HEK293 (cell line): ENCODE results near the gene IL4I1.

Experiments
- CTCF ChIA-PET: fragments of 350-600 bp; formaldehyde crosslinking; extraction: SDS; loops from one replicate; lab custom pipeline; 2021; ENCODE audit warnings: antibody characterized with exemption; lab: Yijun Ruan, JAX
- POLR2A ChIA-PET: fragments of 300-600 bp; formaldehyde crosslinking; extraction: SDS; loops from one replicate; lab custom pipeline; 2020; ENCODE audit warnings: antibody characterized with exemption, inconsistent platforms; lab: Yijun Ruan, JAX
- H3K27ac ChIP-seq: fragments of 200-500 bp; sonication (Bioruptor generic); 2 replicates; pipeline ENCODE4 v1.5.1; 2014; ENCODE audit warnings: low read depth, low read length, control low read depth, inconsistent platforms; ENCODE audit errors: extremely low read depth
- H3K36me3 ChIP-seq, 2 experiments: fragments of 200-500 bp in 1 of 2; sonication (Bioruptor generic) in 1 of 2; 1 replicate in 1 of 2; 2 replicates in 1 of 2; pipeline ENCODE4 v1.5.1; 2014 to 2017; ENCODE audit warnings: inconsistent platforms in 2 of 2, low read length in 2 of 2; ENCODE audit not compliant: control insufficient read depth in 2 of 2, insufficient read depth in 1 of 2
- H3K4me1 ChIP-seq: fragments of 200-500 bp; sonication (Bioruptor generic); 2 replicates; pipeline ENCODE4 v1.5.1; 2014; ENCODE audit warnings: mild to moderate bottlenecking, low read length, inconsistent platforms; ENCODE audit not compliant: control insufficient read depth, insufficient read depth
- H3K4me3 ChIP-seq: 2 replicates; pipeline ENCODE4 v1.5.1; 2011; ENCODE audit warnings: low read depth, mild to moderate bottlenecking, control low read depth, low read length, moderate library complexity
- H3K9me3 ChIP-seq: fragments of 200-500 bp; sonication (Bioruptor generic); 2 replicates; pipeline ENCODE4 v1.5.1; 2014; ENCODE audit warnings: low read depth, low read length, inconsistent platforms; ENCODE audit not compliant: control insufficient read depth, insufficient read depth
- KLF16 ChIP-seq: fragments of 450-650 bp; formaldehyde crosslinking; IDR thresholded peaks from 2 replicates; pipeline ENCODE4 v1.5.1; 2017; ENCODE audit warnings: missing biosample characterization, missing genetic modification characterization
- KLF9 ChIP-seq: fragments of 450-650 bp; formaldehyde crosslinking; IDR thresholded peaks from 2 replicates; pipeline ENCODE4 v1.5.1; 2016; ENCODE audit warnings: missing biosample characterization, missing genetic modification characterization, low read depth
- RBAK ChIP-seq: fragments of 450-650 bp; formaldehyde crosslinking; IDR thresholded peaks from 2 replicates; pipeline ENCODE4 v1.5.1; 2016; ENCODE audit warnings: missing biosample characterization, missing genetic modification characterization
- SCRT2 ChIP-seq: fragments of 450-650 bp; formaldehyde crosslinking; IDR thresholded peaks from 2 replicates; pipeline ENCODE4 v1.5.1; 2016; ENCODE audit warnings: missing biosample characterization, missing genetic modification characterization
- ZBTB7A ChIP-seq: fragments of 450-650 bp; formaldehyde crosslinking; IDR thresholded peaks from 2 replicates; pipeline ENCODE4 v1.5.1; 2016; ENCODE audit warnings: low read depth, missing biosample characterization, missing genetic modification characterization
- ZIC2 ChIP-seq: fragments of 450-650 bp; formaldehyde crosslinking; IDR thresholded peaks from 2 replicates; pipeline ENCODE4 v1.5.1; 2016; ENCODE audit warnings: missing biosample characterization, missing genetic modification characterization
- ZNF112 ChIP-seq: fragments of 450-650 bp; formaldehyde crosslinking; IDR thresholded peaks from 2 replicates; pipeline ENCODE4 v1.5.0; 2017; ENCODE audit warnings: missing biosample characterization, missing genetic modification characterization
- ZNF114 ChIP-seq: fragments of 450-650 bp; formaldehyde crosslinking; IDR thresholded peaks from 2 replicates; pipeline ENCODE4 v1.5.0; 2017; ENCODE audit warnings: missing biosample characterization, missing genetic modification characterization
- ZNF138 ChIP-seq: fragments of 450-650 bp; formaldehyde crosslinking; IDR thresholded peaks from 2 replicates; pipeline ENCODE4 v1.5.1; 2016; ENCODE audit warnings: missing biosample characterization, missing genetic modification characterization, borderline replicate concordance
- ZNF335 ChIP-seq: fragments of 450-650 bp; formaldehyde crosslinking; conservative IDR thresholded peaks from 2 replicates; pipeline ENCODE4 v1.5.1; 2016; ENCODE audit warnings: missing biosample characterization, missing genetic modification characterization
- ZNF354C ChIP-seq: fragments of 450-650 bp; formaldehyde crosslinking; IDR thresholded peaks from 2 replicates; pipeline ENCODE4 v1.5.1; 2016; ENCODE audit warnings: missing biosample characterization, missing genetic modification characterization, low read depth, borderline replicate concordance
- ZNF394 ChIP-seq: fragments of 450-650 bp; formaldehyde crosslinking; IDR thresholded peaks from 2 replicates; pipeline ENCODE4 v1.5.1; 2016; ENCODE audit warnings: missing biosample characterization, missing genetic modification characterization, mild to moderate bottlenecking, moderate library complexity, borderline replicate concordance
- ZNF404 ChIP-seq: fragments of 450-650 bp; formaldehyde crosslinking; IDR thresholded peaks from 2 replicates; pipeline ENCODE4 v1.5.1; 2017; ENCODE audit warnings: missing biosample characterization, missing genetic modification characterization
- ZNF768 ChIP-seq: fragments of 450-650 bp; formaldehyde crosslinking; IDR thresholded peaks from 2 replicates; pipeline ENCODE4 v1.5.1; 2018; ENCODE audit warnings: missing biosample characterization, mild to moderate bottlenecking, missing genetic modification characterization
- ZNF777 ChIP-seq: fragments of 450-650 bp; formaldehyde crosslinking; IDR thresholded peaks from 2 replicates; pipeline ENCODE4 v1.5.1; 2017; ENCODE audit warnings: missing biosample characterization, missing genetic modification characterization, borderline replicate concordance
- ZNF785 ChIP-seq: fragments of 450-650 bp; formaldehyde crosslinking; IDR thresholded peaks from 2 replicates; pipeline ENCODE4 v1.5.1; 2016; ENCODE audit warnings: missing biosample characterization, missing genetic modification characterization
- ZNF830 ChIP-seq: fragments of 450-650 bp; IDR thresholded peaks from 2 replicates; pipeline ENCODE4 v1.5.0; 2018; ENCODE audit warnings: missing biosample characterization, missing genetic modification characterization, low read depth, mild to moderate bottlenecking, moderate library complexity
- ZXDB ChIP-seq: fragments of 450-650 bp; formaldehyde crosslinking; IDR thresholded peaks from 2 replicates; pipeline ENCODE4 v1.5.1; 2016; ENCODE audit warnings: missing biosample characterization, missing genetic modification characterization
- TF ChIP-seq, protein P1 (sequence below): fragments of 450-650 bp; formaldehyde crosslinking; IDR thresholded peaks from 2 replicates; pipeline ENCODE4 v1.5.1; 2016; ENCODE audit warnings: missing biosample characterization, missing genetic modification characterization
- TF ChIP-seq, protein P2 (sequence below): fragments of 450-650 bp; formaldehyde crosslinking; IDR thresholded peaks from 2 replicates; pipeline ENCODE4 v1.5.1; 2016; ENCODE audit warnings: missing biosample characterization, missing genetic modification characterization
- TF ChIP-seq, protein P3 (sequence below): fragments of 450-650 bp; formaldehyde crosslinking; IDR thresholded peaks from 2 replicates; pipeline ENCODE4 v1.5.1; 2016; ENCODE audit warnings: missing biosample characterization, missing genetic modification characterization
- TF ChIP-seq, protein P4 (sequence below): IDR thresholded peaks from 2 replicates; pipeline ENCODE4 v1.6.1; 2011; ENCODE audit warnings: mild to moderate bottlenecking, low read depth, low read length, borderline replicate concordance
- TF ChIP-seq, protein P5 (sequence below): fragments of 450-650 bp; formaldehyde crosslinking; IDR thresholded peaks from 2 replicates; pipeline ENCODE4 v1.5.1; 2017; ENCODE audit warnings: missing biosample characterization, missing genetic modification characterization
- TF ChIP-seq, protein P6 (sequence below): fragments of 450-650 bp; formaldehyde crosslinking; IDR thresholded peaks from 2 replicates; pipeline ENCODE4 v1.5.1; 2016; ENCODE audit warnings: missing biosample characterization, missing genetic modification characterization
- TF ChIP-seq, protein P7 (sequence below): sonication (generic); formaldehyde crosslinking; IDR thresholded peaks from 2 replicates; pipeline ENCODE4 v1.8.1; 2022; ENCODE audit warnings: mild to moderate bottlenecking, moderate library complexity, missing genetic modification reagents

Gene IL4I1

DNA sequence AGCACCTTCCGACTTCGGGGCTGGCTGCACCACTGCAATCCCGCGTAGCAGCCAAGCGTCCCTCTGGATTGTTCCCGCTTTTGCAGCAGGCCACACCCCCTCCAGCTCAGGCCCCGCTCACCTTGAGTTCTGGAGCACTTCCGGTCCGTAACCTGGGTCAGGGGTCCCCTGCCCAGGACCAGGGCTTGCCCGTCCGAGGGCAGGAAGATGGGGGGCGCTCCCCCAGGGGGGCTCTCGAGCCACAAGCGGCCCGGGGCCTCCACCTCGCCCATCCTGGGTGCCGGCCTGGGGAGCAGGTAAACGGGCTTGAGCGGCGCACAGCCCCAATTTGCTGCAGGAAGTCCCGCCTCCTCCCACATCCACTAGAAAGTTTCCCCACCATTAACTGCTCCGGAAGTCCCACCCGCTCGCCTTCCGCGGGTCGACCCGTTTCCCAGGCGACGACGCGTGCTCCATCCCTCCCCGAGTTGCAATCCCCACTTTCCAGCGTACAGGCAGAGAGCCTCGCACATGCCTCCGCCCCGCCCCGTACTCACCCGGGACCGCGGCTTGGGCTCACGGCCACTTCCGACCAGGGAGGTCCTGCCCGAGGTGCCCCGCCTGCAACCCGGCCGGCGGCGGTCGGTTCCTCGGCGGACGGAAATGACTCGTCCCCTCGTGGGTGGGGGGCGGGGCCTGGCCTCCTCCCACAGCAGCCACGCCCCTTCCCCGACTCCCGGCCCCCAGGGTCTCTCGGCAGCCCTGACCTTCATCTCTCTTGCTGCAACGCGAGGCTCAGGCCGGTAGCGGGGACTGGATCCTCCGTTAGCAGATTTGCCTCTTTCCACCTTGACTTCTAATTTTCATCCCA lies 29.5 kb downstream of the IL4I1 start, which contains the start of gene PNKP:
TSS of gene PNKP (minus strand) at position 644 of the 850 bp plus-strand sequence. CDS start at position 272, 372 bp downstream.
- H3K36me3 ChIP-seq: peaks cover 6 to 42% of the 10 kb centered on the region in 2 experiments; a peak in 2 of 3 replicates
- ChIA-PET POLR2A (interaction anchor here (0.6 to 8.2 kb wide), 10 partner anchors 10 to 1248 kb away, joined by 3 to 128 read pairs (median 6); partner anchors contain the start of genes AKT1S1, AP2A1, ATF5 and FUZ), CTCF (interaction anchor here (0.6 to 1.3 kb wide), 3 partner anchors 14 to 183 kb away, joined by 3 to 5 read pairs (median 4); no protein-coding TSS in a partner anchor)
- no peaks in the 10 kb centered on the region for H3K9me3 ChIP-seq
- peak within 1 kb of the TSS; percentile 85 for H3K4me3 ChIP-seq
- peak within 1 kb of the TSS; percentile 65 for H3K27ac ChIP-seq
- H3K4me1 ChIP-seq: peaks cover 30% of the 10 kb centered on the region
- TF ChIP-seq ZBTB7A (tag by site-specific recombination) (peak; percentile 72; the same call in 1 of the 2 replicates), ZIC2 (peak; percentile 18; the same call in 1 of the 2 replicates), KLF9 (peak; percentile 100), ZNF138 (tag by site-specific recombination) (no peak), RBAK (peak; percentile 11; the same call in 1 of the 2 replicates), ZNF830 (tag by site-specific recombination) (no peak), KLF16 (tag by site-specific recombination) (peak; percentile 98), ZNF777 (tag by site-specific recombination) (peak; percentile 95), ZNF114 (tag by site-specific recombination) (no peak), ZNF354C (tag by site-specific recombination) (no peak), SCRT2 (0 out of 2 replicates have a peak, but pooled peaks have one; percentile 16), ZXDB (tag by site-specific recombination) (peak; percentile 90), ZNF404 (tag by site-specific recombination) (no peak), ZNF768 (tag by site-specific recombination) (no peak), ZNF335 (tag by site-specific recombination) (peak; percentile 90), ZNF112 (no peak), ZNF394 (tag by site-specific recombination) (peak; percentile 12; the same call in 1 of the 2 replicates), ZNF785 (tag by site-specific recombination) (no peak)
- TF ChIP-seq, protein P1, sequence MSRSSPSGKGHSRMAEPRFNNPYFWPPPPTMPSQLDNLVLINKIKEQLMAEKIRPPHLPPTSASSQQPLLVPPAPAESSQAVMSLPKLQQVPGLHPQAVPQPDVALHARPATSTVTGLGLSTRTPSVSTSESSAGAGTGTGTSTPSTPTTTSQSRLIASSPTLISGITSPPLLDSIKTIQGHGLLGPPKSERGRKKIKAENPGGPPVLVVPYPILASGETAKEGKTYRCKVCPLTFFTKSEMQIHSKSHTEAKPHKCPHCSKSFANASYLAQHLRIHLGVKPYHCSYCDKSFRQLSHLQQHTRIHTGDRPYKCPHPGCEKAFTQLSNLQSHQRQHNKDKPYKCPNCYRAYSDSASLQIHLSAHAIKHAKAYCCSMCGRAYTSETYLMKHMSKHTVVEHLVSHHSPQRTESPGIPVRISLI (tag by site-specific recombination): no peak
- TF ChIP-seq, protein P2, sequence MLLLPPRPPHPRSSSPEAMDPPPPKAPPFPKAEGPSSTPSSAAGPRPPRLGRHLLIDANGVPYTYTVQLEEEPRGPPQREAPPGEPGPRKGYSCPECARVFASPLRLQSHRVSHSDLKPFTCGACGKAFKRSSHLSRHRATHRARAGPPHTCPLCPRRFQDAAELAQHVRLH: peak; percentile 91
- TF ChIP-seq, protein P3, sequence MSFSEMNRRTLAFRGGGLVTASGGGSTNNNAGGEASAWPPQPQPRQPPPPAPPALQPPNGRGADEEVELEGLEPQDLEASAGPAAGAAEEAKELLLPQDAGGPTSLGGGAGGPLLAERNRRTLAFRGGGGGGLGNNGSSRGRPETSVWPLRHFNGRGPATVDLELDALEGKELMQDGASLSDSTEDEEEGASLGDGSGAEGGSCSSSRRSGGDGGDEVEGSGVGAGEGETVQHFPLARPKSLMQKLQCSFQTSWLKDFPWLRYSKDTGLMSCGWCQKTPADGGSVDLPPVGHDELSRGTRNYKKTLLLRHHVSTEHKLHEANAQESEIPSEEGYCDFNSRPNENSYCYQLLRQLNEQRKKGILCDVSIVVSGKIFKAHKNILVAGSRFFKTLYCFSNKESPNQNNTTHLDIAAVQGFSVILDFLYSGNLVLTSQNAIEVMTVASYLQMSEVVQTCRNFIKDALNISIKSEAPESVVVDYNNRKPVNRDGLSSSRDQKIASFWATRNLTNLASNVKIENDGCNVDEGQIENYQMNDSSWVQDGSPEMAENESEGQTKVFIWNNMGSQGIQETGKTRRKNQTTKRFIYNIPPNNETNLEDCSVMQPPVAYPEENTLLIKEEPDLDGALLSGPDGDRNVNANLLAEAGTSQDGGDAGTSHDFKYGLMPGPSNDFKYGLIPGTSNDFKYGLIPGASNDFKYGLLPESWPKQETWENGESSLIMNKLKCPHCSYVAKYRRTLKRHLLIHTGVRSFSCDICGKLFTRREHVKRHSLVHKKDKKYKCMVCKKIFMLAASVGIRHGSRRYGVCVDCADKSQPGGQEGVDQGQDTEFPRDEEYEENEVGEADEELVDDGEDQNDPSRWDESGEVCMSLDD (tag by site-specific recombination): peak; percentile 17; the same call in 1 of the 2 replicates
- TF ChIP-seq, protein P4, sequence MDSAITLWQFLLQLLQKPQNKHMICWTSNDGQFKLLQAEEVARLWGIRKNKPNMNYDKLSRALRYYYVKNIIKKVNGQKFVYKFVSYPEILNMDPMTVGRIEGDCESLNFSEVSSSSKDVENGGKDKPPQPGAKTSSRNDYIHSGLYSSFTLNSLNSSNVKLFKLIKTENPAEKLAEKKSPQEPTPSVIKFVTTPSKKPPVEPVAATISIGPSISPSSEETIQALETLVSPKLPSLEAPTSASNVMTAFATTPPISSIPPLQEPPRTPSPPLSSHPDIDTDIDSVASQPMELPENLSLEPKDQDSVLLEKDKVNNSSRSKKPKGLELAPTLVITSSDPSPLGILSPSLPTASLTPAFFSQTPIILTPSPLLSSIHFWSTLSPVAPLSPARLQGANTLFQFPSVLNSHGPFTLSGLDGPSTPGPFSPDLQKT: no peak; the same call in 1 of the 2 replicates
- TF ChIP-seq, protein P5, sequence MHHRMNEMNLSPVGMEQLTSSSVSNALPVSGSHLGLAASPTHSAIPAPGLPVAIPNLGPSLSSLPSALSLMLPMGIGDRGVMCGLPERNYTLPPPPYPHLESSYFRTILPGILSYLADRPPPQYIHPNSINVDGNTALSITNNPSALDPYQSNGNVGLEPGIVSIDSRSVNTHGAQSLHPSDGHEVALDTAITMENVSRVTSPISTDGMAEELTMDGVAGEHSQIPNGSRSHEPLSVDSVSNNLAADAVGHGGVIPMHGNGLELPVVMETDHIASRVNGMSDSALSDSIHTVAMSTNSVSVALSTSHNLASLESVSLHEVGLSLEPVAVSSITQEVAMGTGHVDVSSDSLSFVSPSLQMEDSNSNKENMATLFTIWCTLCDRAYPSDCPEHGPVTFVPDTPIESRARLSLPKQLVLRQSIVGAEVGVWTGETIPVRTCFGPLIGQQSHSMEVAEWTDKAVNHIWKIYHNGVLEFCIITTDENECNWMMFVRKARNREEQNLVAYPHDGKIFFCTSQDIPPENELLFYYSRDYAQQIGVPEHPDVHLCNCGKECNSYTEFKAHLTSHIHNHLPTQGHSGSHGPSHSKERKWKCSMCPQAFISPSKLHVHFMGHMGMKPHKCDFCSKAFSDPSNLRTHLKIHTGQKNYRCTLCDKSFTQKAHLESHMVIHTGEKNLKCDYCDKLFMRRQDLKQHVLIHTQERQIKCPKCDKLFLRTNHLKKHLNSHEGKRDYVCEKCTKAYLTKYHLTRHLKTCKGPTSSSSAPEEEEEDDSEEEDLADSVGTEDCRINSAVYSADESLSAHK: no peak
- TF ChIP-seq, protein P6, sequence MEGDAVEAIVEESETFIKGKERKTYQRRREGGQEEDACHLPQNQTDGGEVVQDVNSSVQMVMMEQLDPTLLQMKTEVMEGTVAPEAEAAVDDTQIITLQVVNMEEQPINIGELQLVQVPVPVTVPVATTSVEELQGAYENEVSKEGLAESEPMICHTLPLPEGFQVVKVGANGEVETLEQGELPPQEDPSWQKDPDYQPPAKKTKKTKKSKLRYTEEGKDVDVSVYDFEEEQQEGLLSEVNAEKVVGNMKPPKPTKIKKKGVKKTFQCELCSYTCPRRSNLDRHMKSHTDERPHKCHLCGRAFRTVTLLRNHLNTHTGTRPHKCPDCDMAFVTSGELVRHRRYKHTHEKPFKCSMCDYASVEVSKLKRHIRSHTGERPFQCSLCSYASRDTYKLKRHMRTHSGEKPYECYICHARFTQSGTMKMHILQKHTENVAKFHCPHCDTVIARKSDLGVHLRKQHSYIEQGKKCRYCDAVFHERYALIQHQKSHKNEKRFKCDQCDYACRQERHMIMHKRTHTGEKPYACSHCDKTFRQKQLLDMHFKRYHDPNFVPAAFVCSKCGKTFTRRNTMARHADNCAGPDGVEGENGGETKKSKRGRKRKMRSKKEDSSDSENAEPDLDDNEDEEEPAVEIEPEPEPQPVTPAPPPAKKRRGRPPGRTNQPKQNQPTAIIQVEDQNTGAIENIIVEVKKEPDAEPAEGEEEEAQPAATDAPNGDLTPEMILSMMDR (tag by site-specific recombination): peak; percentile 49; the same call in 1 of the 2 replicates
- TF ChIP-seq, protein P7, sequence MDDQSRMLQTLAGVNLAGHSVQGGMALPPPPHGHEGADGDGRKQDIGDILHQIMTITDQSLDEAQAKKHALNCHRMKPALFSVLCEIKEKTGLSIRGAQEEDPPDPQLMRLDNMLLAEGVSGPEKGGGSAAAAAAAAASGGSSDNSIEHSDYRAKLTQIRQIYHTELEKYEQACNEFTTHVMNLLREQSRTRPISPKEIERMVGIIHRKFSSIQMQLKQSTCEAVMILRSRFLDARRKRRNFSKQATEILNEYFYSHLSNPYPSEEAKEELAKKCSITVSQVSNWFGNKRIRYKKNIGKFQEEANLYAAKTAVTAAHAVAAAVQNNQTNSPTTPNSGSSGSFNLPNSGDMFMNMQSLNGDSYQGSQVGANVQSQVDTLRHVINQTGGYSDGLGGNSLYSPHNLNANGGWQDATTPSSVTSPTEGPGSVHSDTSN (CRISPR knock-in tag): 0 out of 2 replicates have a peak, but pooled peaks have one; percentile 73
